ENCODE data around the gene TRIP11.
A peak's percentile ranks its signal among the peaks of the same experiment; 100 is the strongest.

Gene TRIP11

GRCh38 chr14:92009604-92010003, 30.3 kb downstream of the TRIP11 start:
- DNase-seq = no peak

- DNase-seq = no peak
These were observed 34.8 kb downstream of the TRIP11 start for GRCh38 chr14:92005019-92005418.

- DNase-seq = no peak
These were observed 35.8 kb downstream of the TRIP11 start for GRCh38 chr14:92004062-92004461.

- no peak for DNase-seq
These were observed 40.9 kb downstream of the TRIP11 start for GRCh38 chr14:91998667-91999570.

- DNase-seq = no peak
These were observed 42.4 kb downstream of the TRIP11 start for GRCh38 chr14:91997492-91997891.

- no peak for DNase-seq
These were observed 42.9 kb downstream of the TRIP11 start for GRCh38 chr14:91996948-91997371.

- no peak for DNase-seq
These were observed 52.7 kb downstream of the TRIP11 start for GRCh38 chr14:91987192-91987591.

GRCh38 chr14:91985521-91986255, 54.2 kb downstream of the TRIP11 start:
- no peak for DNase-seq

GRCh38 chr14:91985008-91985407, 54.9 kb downstream of the TRIP11 start:
- no peak for DNase-seq

GRCh38 chr14:91983588-91983987, 56.3 kb downstream of the TRIP11 start:
- no peak for DNase-seq

GRCh38 chr14:91980157-91980556, 59.7 kb downstream of the TRIP11 start:
- no peak for DNase-seq

- DNase-seq = no peak
These were observed 62.0 kb downstream of the TRIP11 start for GRCh38 chr14:91977884-91978283.

- DNase-seq = no peak
These were observed 64.1 kb downstream of the TRIP11 start for GRCh38 chr14:91975763-91976162.

- DNase-seq = no peak
These were observed 68.6 kb downstream of the TRIP11 start for GRCh38 chr14:91971188-91971778.

GRCh38 chr14:91968280-91968679, 71.6 kb downstream of the TRIP11 start:
- DNase-seq = peak; percentile 15

GRCh38 chr14:91964724-91965123, 75.1 kb downstream of the TRIP11 start:
- no peak for DNase-seq

- DNase-seq = no peak
These were observed 75.8 kb downstream of the TRIP11 start for GRCh38 chr14:91964011-91964410.

GRCh38 chr14:91963465-91963864, 76.4 kb downstream of the TRIP11 start:
- no peak for DNase-seq

GRCh38 chr14:91961297-91962220, 78.3 kb downstream of the TRIP11 start:
- DNase-seq = no peak

- no peak for DNase-seq
These were observed 82.0 kb downstream of the TRIP11 start for GRCh38 chr14:91957876-91958313.

GRCh38 chr14:91956616-91957015, 83.2 kb downstream of the TRIP11 start:
- no peak for DNase-seq

GRCh38 chr14:91955168-91955567, 84.7 kb downstream of the TRIP11 start:
- DNase-seq = no peak
